K562 (cell line): ENCODE data around the gene PTPRT.

Source experiments
- BHLHE40 ChIP-seq: IDR thresholded peaks from 2 replicates; pipeline ENCODE4 v1.6.1; 2011; ENCODE audit warnings: low read length, improper control_type of control experiment
- HDAC2 ChIP-seq: fragments of 450-650 bp; IDR thresholded peaks from 2 replicates; pipeline ENCODE4 v1.6.1; 2016; ENCODE audit warnings: mild to moderate bottlenecking
- HMG20B ChIP-seq: fragments of 250-450 bp; sonication (Bioruptor Pico); IDR thresholded peaks from 2 replicates; pipeline ENCODE4 v1.5.0; 2021; ENCODE audit warnings: mild to moderate bottlenecking
- JUN ChIP-seq, 2 experiments: sonication (generic) in 1 of 2; formaldehyde crosslinking in 1 of 2; IDR thresholded peaks; 2 replicates each; pipeline versions ENCODE4 v1.6.1 to v1.8.0; 2012 to 2022; ENCODE audit warnings: borderline replicate concordance in 2 of 2, mild to moderate bottlenecking in 2 of 2, improper control_type of control experiment in 1 of 2, low read depth in 1 of 2, low read length in 1 of 2, missing genetic modification reagents in 1 of 2
- MAZ ChIP-seq, 2 experiments: fragments of 450-650 bp in 1 of 2; sonication (generic) in 1 of 2; formaldehyde crosslinking; IDR thresholded peaks in 1 of 2; conservative IDR thresholded peaks in 1 of 2; 2 replicates each; pipeline versions ENCODE4 v1.4.0 to v1.5.0; 2020; ENCODE audit warnings: mild to moderate bottlenecking in 1 of 2, missing genetic modification reagents in 1 of 2
- MEF2D ChIP-seq: conservative IDR thresholded peaks from 2 replicates; pipeline ENCODE4 v1.6.1; 2016; ENCODE audit warnings: low read depth, missing genetic modification characterization, missing compliant biosample characterization
- POLR2A ChIP-seq: fragments of 450-650 bp; conservative IDR thresholded peaks from 2 replicates; pipeline ENCODE4 v1.6.1; 2016
- POLR2AphosphoS2 ChIP-seq: IDR thresholded peaks from 2 replicates; pipeline ENCODE4 v1.6.1; 2012; ENCODE audit warnings: low read length, improper control_type of control experiment
- ZNF165 ChIP-seq: fragments of 250-450 bp; sonication (Bioruptor Pico); IDR thresholded peaks from 2 replicates; pipeline ENCODE4 v1.4.0; 2020; ENCODE audit warnings: borderline replicate concordance
- TF ChIP-seq, protein P1 (sequence below): fragments of 250-450 bp; sonication (Bioruptor Pico); IDR thresholded peaks from 2 replicates; pipeline ENCODE4 v1.5.0; 2021; ENCODE audit warnings: mild to moderate bottlenecking, borderline replicate concordance

DNA sequence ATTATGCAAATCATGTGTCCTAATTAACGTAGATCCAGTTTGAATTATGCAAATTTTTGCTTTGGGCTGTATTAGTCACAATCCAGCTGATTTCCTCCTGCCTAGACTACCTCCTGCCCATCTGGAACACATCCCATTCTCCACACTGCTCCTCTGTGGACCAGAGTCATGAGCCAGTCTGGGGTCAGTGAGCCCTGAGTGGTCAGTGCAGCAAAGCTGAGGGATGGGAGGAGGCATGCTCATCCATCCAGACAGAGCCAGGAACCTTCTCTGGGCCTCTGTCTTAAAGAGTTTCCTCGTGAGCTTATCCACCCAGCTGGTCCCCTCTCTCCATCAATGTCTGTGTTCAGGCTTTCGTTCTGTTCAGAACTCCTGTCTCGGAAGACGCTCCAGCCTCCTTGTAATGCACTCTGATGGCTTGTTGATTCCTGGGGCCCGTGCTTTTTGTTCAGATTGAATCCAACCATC is 747.8 kb downstream of the PTPRT start:
- no peak for TF ChIP-seq ZNF165 (CRISPR knock-in tag)
- TF ChIP-seq BHLHE40, result no peak
- TF ChIP-seq, protein P1, sequence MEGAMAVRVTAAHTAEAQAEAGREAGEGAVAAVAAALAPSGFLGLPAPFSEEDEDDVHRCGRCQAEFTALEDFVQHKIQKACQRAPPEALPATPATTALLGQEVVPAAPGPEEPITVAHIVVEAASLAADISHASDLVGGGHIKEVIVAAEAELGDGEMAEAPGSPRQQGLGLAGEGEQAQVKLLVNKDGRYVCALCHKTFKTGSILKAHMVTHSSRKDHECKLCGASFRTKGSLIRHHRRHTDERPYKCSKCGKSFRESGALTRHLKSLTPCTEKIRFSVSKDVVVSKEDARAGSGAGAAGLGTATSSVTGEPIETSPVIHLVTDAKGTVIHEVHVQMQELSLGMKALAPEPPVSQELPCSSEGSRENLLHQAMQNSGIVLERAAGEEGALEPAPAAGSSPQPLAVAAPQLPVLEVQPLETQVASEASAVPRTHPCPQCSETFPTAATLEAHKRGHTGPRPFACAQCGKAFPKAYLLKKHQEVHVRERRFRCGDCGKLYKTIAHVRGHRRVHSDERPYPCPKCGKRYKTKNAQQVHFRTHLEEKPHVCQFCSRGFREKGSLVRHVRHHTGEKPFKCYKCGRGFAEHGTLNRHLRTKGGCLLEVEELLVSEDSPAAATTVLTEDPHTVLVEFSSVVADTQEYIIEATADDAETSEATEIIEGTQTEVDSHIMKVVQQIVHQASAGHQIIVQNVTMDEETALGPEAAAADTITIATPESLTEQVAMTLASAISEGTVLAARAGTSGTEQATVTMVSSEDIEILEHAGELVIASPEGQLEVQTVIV, result no peak
- TF ChIP-seq POLR2A, result no peak
- TF ChIP-seq MEF2D (tag), result no peak
- TF ChIP-seq HDAC2, result no peak
- no peak for TF ChIP-seq JUN (IDR thresholded peaks at IDR 0.05; ENCODE audit: borderline replicate concordance, low read depth, low read length)
- no peak for TF ChIP-seq JUN (CRISPR knock-in tag; IDR thresholded peaks at IDR 0.05; ENCODE audit: borderline replicate concordance)
- TF ChIP-seq MAZ (CRISPR knock-in tag; conservative IDR thresholded peaks at IDR 0.05 in 1 of 2, IDR thresholded peaks at IDR 0.05 in 1 of 2), result no peak
- no peak for TF ChIP-seq HMG20B
- no peak for TF ChIP-seq POLR2AphosphoS2
